NB4 (cell line): ENCODE data around the gene CES4A.

Experiments
- CTCF ChIP-seq: IDR thresholded peaks from one replicate; pipeline ENCODE4 v1.5.1; 2012; ENCODE audit warnings: low read depth, low read length
- MYC ChIP-seq: IDR thresholded peaks from 2 replicates; pipeline ENCODE4 v1.6.1; 2011; ENCODE audit warnings: low read depth, low read length

DNA sequence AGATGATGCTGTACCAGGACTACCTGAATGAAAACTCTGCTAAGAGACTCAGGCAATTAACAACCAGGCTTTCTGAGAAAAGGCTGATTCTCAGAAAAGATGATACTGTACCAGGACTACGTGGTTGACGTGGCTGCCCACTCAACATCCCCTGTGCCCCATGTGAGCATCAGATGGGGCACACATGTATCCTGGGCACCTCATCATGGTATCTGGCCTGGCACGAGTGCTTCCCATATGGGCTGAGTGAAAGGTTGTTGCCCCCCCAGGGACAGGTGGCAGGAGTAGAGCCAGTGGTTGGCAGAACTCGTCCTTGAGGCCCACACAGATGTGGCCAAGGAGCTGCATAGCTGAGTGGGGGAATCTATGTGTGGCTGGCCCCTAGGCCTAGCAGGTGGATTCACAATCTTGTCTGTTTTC lies 3.5 kb upstream of the CES4A start:
- TF ChIP-seq CTCF (no peak), MYC (no peak)
